CD14-positive monocyte (primary cell): ENCODE measurements around the gene HADHA. TPM values are rescaled to one million over a fixed set of nuclear protein-coding genes. Genes with fewer than 3 reads are reported as not detected.

ENCODE experiments used
- DNase-seq, 3 donors: peaks; one replicate each; pipeline ENCODE4 v3.0.0-alpha.2; 2011 to 2022
- H2AFZ ChIP-seq: 2 replicates; pipeline ENCODE4 v1.6.0; 2012; ENCODE audit warnings: mild to moderate bottlenecking, low read depth, low read length, inconsistent platforms; ENCODE audit not compliant: insufficient read depth, poor library complexity, severe bottlenecking
- H3K27ac ChIP-seq, 2 donors: 1 replicate in 1 of 2; 2 replicates in 1 of 2; pipeline ENCODE4 v1.5.1; 2012 to 2013; ENCODE audit warnings: low read length in 2 of 2, control low read depth in 1 of 2, inconsistent platforms in 1 of 2, low read depth in 1 of 2, mild to moderate bottlenecking in 1 of 2
- H3K27me3 ChIP-seq, 2 donors: one replicate each; pipeline versions ENCODE4 v1.6.0 to v1.6.1; 2011 to 2013; ENCODE audit warnings: low read length in 2 of 2; ENCODE audit not compliant: control insufficient read depth in 2 of 2, insufficient read depth in 2 of 2
- H3K36me3 ChIP-seq, 2 donors: replicated peaks in 1 of 2; 1 replicate in 1 of 2; 2 replicates in 1 of 2; pipeline versions ENCODE4 v1.5.1 to v1.6.1; 2012 to 2013; ENCODE audit warnings: low read length in 2 of 2, control low read depth in 1 of 2, inconsistent platforms in 1 of 2, mild to moderate bottlenecking in 1 of 2; ENCODE audit not compliant: insufficient read depth in 2 of 2, control insufficient read depth in 1 of 2
- H3K4me1 ChIP-seq, 2 donors: 1 replicate in 1 of 2; 2 replicates in 1 of 2; pipeline versions ENCODE4 v1.5.1 to v1.6.1; 2012 to 2013; ENCODE audit warnings: low read length in 2 of 2, control low read depth in 1 of 2, inconsistent platforms in 1 of 2, mild to moderate bottlenecking in 1 of 2, moderate library complexity in 1 of 2; ENCODE audit not compliant: insufficient read depth in 2 of 2, control insufficient read depth in 1 of 2
- H3K4me2 ChIP-seq: replicated peaks from 2 replicates; pipeline ENCODE3; 2012; ENCODE audit warnings: low read length, moderate library complexity, mild to moderate bottlenecking; ENCODE audit not compliant: poor library complexity, severe bottlenecking; ENCODE audit errors: extremely low read depth
- H3K4me3 ChIP-seq, 3 experiments: fragments of 200-600 bp in 1 of 3; sonication (generic) in 1 of 3; replicated peaks in 1 of 3; 1 replicate in 2 of 3; 2 replicates in 1 of 3; pipeline ENCODE4 v1.5.1; 2011 to 2013; ENCODE audit warnings: low read length in 3 of 3, mild to moderate bottlenecking in 3 of 3, control low read depth in 2 of 3, low read depth in 2 of 3, inconsistent platforms in 1 of 3, moderate library complexity in 1 of 3
- H3K79me2 ChIP-seq: 2 replicates; pipeline ENCODE4 v1.6.0; 2012; ENCODE audit warnings: mild to moderate bottlenecking, control low read depth, inconsistent platforms, low read length, moderate library complexity; ENCODE audit not compliant: insufficient read depth
- H3K9ac ChIP-seq: 2 replicates; pipeline ENCODE4 v1.6.0; 2017; ENCODE audit warnings: low read length, mild to moderate bottlenecking; ENCODE audit not compliant: insufficient read depth, poor library complexity, severe bottlenecking
- H3K9me3 ChIP-seq, 2 donors: replicated peaks in 1 of 2; 1 replicate in 1 of 2; 2 replicates in 1 of 2; pipeline versions ENCODE4 v1.5.1 to v1.6.1; 2012 to 2013; ENCODE audit warnings: low read length in 2 of 2, control low read depth in 1 of 2; ENCODE audit not compliant: control insufficient read depth in 1 of 2, insufficient read depth in 1 of 2
- H4K20me1 ChIP-seq: 2 replicates; pipeline ENCODE4 v1.6.0; 2012; ENCODE audit warnings: mild to moderate bottlenecking, low read length, control low read depth, moderate library complexity; ENCODE audit not compliant: insufficient read depth
- H3K27ac Mint-ChIP-seq, 7 donors: one replicate each; pipeline ENCODE4 v1.8.0; 2020; ENCODE audit warnings: mild to moderate bottlenecking in 7 of 7, mixed read lengths in 7 of 7, moderate library complexity in 6 of 7, inconsistent platforms in 2 of 7
- H3K27me3 Mint-ChIP-seq, 3 donors: one replicate each; pipeline ENCODE4 v1.8.0; 2021 to 2022; ENCODE audit warnings: low read depth in 3 of 3, mild to moderate bottlenecking in 3 of 3, mixed read lengths in 3 of 3, moderate library complexity in 3 of 3, inconsistent platforms in 1 of 3
- H3K36me3 Mint-ChIP-seq, 2 donors: one replicate each; pipeline ENCODE4 v1.8.0; 2020; ENCODE audit warnings: mixed read lengths in 2 of 2, inconsistent platforms in 1 of 2, mild to moderate bottlenecking in 1 of 2
- H3K4me1 Mint-ChIP-seq: one replicate; pipeline ENCODE4 v1.8.0; 2020; ENCODE audit warnings: mild to moderate bottlenecking, mixed read lengths
- H3K4me3 Mint-ChIP-seq, 2 donors: one replicate each; pipeline ENCODE4 v1.8.0; 2020; ENCODE audit warnings: mild to moderate bottlenecking in 2 of 2, mixed read lengths in 2 of 2, moderate library complexity in 1 of 2
- H3K9me3 Mint-ChIP-seq, 7 donors: one replicate each; pipeline ENCODE4 v1.8.0; 2020 to 2022; ENCODE audit warnings: mixed read lengths in 7 of 7, mild to moderate bottlenecking in 6 of 7, moderate library complexity in 6 of 7, inconsistent platforms in 2 of 7
- CTCF ChIP-seq: fragments of 200-600 bp; IDR thresholded peaks from one replicate; pipeline ENCODE4 v1.8.0; 2022; ENCODE audit warnings: antibody characterized with exemption, mild to moderate bottlenecking
- WGBS: methylation state at CpG from one replicate; pipeline ENCODE4 v1.1.5; 2013; ENCODE audit warnings: missing lambda C conversion rate; ENCODE audit not compliant: insufficient coverage; 5-methylcytosine and 5-hydroxymethylcytosine counted together
- intact Hi-C, 2 donors: fragments of 100-400 bp; cut with micrococcal nuclease; formaldehyde crosslinking; loops; one replicate each; pipeline versions ENCODE4 v1.15.0 to v1.15.1; 2023
- polyA plus RNA-seq, 3 donors: library from polyadenylated mRNA; depleted of rRNA in 1 of 3; unstranded in 2 of 3; stranded (reverse) in 1 of 3; fragments of 300-500 nt in 2 of 3; fragments of >200 nt in 1 of 3; fragmentation: Illumina TruSeq in 2 of 3; gene quantifications; 1 replicate in 2 of 3; 2 replicates in 1 of 3; pipeline ENCODE4 v1.2.3, GENCODE V29; 2012 to 2021

Gene HADHA
- polyA plus RNA-seq, 3 donors: 60.2 to 187 (median 155) TPM

GRCh38 chr2:26161926-26162325 is 82.5 kb downstream of the HADHA start:
- Histone ChIP-seq H3K36me3 (no peaks in the 10 kb centered on the region), H4K20me1 (no peaks in the 10 kb centered on the region), H3K9ac (no peak overlapping the region), H3K4me2 (no peak overlapping the region), H3K4me1 (no peaks in the 10 kb centered on the region), H3K27ac (no peak overlapping the region), H3K4me3 (no peak overlapping the region), H2AFZ (no peak overlapping the region), H3K9me3 (no peaks in the 10 kb centered on the region), H3K79me2 (no peaks in the 10 kb centered on the region), H3K27me3 (no peaks in the 10 kb centered on the region)
- H3K36me3 Mint-ChIP-seq: no peaks in the 10 kb centered on the region
- intact Hi-C loops: no loop called here
- 98% methylated on average over 7 of the region's 7 CpGs for WGBS
- no peak overlapping the region for H3K4me3 Mint-ChIP-seq
- TF ChIP-seq CTCF: no peak
- no peaks in the 10 kb centered on the region for H3K4me1 Mint-ChIP-seq
- peaks cover 0 to under 1% (median 0%) of the 10 kb centered on the region in 7 donors for H3K9me3 Mint-ChIP-seq
- no peak for DNase-seq
- no peak overlapping the region for H3K27ac Mint-ChIP-seq
- H3K27me3 Mint-ChIP-seq: peaks cover 0 to 8% (median 3%) of the 10 kb centered on the region in 3 donors

- DNase-seq: no peak
- Mint-ChIP-seq H3K4me1 (no peaks in the 10 kb centered on the region), H3K9me3 (peaks cover 0 to 15% (median 7%) of the 10 kb centered on the region in 7 donors), H3K27ac (peak overlapping the region in 1 of 7 donors; percentile 37), H3K4me3 (no peak overlapping the region), H3K36me3 (no peaks in the 10 kb centered on the region), H3K27me3 (peaks cover 0 to 6% (median 4%) of the 10 kb centered on the region in 3 donors)
- no peaks in the 10 kb centered on the region for H3K36me3 ChIP-seq
- H4K20me1 ChIP-seq: no peaks in the 10 kb centered on the region
- TF ChIP-seq CTCF: no peak
- H3K4me3 ChIP-seq: no peak overlapping the region
- intact Hi-C loops: no loop called here
- H3K4me1 ChIP-seq: no peaks in the 10 kb centered on the region
- no peaks in the 10 kb centered on the region for H3K27me3 ChIP-seq
- no peak overlapping the region for H3K27ac ChIP-seq
- no peak overlapping the region for H3K4me2 ChIP-seq
- no peaks in the 10 kb centered on the region for H3K79me2 ChIP-seq
- no peak overlapping the region for H3K9ac ChIP-seq
- no CpG with 5 or more reads among the region's 5 CpGs for WGBS
- H3K9me3 ChIP-seq: no peaks in the 10 kb centered on the region
- H2AFZ ChIP-seq: no peak overlapping the region
Observed at GRCh38 chr2:26157580-26157979, 86.9 kb downstream of the HADHA start.
